HG02938 (cell line): Measurements from ENCODE around the gene CLTB.

Experiments used
- ATAC-seq: cut with Tn5 transposase; IDR thresholded peaks from one replicate; pipeline ENCODE4 v1.9.1; 2021; ENCODE audit warnings: mild to moderate bottlenecking, moderate library complexity; ENCODE audit not compliant: unreplicated experiment

CLTB gene

DNA sequence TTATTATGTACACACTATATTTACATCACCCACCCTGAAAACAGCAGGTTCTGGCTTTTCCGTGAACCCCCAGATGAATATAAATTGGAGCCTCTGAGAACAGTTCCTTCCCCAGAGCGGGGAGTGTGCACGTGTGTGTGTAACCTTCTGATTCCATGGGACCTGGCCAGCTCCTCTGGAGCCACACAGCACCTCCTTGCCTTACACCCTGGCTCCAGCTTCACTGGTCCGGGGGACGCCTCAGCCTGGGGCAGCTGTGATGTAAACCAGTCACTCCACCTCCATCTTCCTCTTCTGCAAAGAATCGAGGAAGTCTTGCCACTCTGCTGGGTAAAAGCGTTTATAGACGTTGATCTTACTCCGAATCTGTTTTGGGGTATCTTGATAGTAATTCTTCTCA, 32.4 kb downstream of the CLTB start:
- no peak for ATAC-seq

DNA sequence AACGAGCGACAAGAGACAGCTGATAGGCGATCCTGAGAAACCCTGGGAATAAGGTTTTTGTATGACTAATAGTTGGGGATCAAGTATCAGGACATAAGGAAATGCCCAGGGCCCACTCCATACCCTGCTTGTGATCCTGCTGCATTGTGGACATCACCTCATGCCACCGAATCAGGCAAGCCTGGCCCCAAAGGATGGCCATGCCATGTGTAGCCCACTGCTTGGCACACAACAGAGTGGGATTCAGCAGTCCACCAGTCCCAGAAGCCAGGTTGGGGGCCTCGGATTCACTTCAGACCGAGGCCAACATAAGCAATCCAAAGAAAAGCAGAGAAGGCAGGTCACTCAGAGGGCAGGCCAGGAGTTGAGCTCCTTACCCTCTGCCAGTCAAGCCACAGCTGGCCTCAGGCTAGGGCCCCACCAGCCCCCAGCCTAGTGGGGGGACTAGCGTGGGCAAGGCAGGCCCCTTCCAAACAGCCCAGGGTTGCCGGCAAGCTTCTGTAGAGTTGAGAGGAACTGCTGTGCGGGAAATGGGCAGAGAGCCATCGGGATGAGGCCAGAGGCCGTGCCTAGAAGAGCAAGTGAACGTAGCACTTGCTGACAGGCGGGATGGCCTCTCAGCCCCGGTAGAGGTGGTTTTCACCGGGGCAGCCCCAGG, 33.0 kb downstream of the CLTB start:
- ATAC-seq: no peak

DNA sequence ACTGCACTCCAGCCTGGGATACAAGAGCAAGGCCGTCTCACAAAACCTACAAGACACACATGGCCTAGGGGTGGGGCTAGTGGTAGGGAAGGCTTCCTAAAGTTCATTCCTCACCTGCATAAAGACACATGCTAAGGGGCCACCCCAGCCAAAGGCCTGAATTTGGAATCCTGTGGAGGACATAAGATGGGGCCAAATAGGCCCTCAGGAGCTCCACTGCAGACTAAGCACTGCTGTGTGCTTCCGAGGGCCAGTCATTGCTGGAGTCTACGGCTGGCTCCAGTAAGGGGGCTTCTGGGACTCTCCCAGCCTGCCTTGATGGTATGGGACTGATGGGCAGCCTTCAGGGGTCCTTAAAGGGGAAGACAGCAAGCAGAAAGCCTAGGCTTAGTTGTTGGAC, 33.6 kb downstream of the CLTB start:
- no peak for ATAC-seq

DNA sequence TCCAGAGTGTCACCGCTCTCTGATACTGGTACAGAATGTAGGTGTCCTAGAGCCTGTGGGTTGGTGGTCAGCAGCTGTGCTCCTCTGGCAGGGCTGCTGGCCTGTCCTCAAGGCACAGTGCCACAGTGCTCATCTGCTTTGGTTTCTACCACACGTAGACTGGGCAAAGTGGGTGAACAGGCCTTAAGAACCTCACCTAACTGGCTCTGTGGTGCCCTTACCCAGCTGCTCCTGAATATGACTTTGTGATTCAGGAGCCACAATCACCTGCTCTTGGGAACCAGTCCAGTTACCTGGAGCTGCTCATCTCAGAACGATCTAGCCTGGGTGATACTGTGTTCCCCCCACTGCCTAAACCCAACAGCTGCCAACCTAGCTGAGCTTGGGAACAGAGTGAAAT, 34.4 kb downstream of the CLTB start:
- ATAC-seq: no peak

DNA sequence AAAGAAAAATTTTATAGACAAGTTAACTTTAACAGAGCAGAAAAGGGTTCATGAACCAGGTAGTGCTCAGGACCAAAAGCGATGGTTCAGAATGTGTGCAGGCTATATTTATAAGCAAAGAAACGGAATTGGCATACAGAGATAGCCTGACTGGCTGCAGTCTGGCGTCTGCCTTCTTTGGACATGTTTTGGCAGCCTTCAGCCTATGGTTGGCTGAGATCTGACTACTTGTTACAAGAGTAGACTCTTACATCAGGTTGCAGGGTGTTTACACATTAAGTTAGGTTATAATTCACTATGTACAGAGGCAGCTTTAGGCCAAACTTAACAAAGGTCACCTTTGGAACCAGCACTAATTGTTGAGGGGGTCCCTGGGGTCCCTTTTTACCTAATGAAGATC, 34.9 kb downstream of the CLTB start:
- no peak for ATAC-seq

DNA sequence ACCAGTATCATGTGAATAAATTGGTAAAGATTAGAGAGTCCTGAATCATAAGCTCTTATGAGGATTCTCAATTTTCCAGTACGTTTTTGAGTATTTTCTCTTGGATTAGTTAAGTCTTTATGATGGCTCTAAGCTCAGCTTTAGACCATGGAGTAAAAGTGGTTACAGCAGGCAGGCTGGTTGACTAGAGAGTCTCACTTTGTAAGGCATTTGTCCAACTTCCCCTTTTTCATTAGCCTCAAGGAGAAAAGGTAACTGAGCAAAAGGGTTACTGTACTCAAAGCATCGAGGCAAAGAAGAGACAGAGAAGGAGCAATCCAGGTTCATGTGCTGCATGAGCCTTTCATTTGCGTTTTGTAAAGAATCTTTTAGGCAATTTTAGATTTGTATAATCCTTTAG, 36.5 kb downstream of the CLTB start:
- peak; percentile 71 for ATAC-seq

DNA sequence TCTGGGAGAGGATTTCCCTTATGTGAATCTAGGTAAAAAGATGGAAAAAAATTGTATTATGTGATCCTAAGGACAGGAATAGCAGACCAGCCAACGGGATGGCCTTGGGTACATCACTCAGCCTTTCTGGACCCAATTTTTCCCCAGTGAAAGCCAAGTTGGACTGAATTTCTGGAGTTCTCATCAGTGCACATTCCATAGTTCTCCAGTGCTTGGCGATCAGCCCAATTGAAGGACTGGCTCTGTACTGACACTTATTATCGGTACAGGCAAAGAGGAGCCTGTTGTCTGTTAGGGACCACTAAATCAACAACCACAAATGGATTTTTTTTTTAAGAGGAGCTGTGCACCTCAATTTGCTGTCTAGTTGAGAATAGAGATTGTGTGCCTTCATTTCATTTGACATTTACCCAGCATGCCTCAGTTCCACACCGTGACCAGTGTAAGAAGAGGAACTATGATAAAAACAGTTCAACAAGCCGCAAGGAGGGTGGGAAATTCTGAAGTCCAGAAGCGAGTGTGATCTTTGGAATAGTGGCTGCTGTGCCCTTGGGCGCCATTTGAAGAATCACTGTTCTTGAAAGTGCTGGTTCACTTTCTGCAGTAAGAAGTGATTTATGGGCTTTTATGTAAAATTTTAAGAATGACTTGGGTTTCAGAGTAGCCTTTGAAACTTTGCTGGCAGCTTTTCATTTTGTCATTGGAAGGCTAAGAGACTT, 43.1 kb downstream of the CLTB start:
- ATAC-seq: no peak

DNA sequence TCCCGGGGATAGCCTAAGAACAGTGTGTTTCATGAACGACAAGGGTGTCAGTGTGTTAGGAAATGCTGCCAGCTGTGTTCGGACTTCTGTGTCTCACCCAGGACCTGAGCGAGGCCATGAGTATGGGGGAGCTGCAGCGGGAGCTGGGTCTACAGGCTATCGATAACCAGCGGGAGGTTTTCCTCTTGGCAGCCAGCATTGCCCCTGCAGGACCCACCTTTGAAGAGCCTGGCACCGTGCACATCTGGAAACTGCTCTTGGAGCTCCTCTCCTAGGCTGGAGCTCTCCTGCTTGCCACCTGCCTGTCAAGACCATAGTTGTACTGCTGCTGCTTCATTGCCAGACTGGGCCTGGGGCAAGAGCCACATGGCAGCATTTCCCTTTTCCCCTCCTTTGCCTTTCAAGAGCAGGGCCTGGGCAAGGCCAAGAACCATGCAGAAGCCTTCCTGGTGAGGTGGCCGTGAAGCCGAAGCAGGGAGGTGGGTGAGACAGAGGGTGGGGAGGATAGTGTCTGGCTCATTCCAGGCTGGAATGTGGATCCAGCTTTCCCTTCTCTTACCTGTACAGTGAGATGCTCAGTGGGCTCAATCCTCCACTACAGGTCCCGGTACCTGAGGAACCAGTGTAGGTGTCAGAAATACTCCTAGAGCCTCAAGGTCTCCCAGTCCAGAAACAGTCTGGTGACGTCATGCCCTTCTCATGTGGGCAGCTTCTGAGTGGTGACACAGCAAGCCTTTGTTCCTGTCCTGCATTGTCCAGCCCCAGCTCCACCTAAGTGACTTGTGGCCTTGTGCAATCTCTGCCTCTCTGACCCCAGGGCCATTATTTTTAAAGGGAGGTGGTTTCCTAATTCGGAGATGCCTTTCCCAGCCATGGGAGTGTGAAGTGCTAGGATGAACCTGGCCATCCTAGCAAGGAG, 44.5 kb downstream of the CLTB start:
- no peak for ATAC-seq

DNA sequence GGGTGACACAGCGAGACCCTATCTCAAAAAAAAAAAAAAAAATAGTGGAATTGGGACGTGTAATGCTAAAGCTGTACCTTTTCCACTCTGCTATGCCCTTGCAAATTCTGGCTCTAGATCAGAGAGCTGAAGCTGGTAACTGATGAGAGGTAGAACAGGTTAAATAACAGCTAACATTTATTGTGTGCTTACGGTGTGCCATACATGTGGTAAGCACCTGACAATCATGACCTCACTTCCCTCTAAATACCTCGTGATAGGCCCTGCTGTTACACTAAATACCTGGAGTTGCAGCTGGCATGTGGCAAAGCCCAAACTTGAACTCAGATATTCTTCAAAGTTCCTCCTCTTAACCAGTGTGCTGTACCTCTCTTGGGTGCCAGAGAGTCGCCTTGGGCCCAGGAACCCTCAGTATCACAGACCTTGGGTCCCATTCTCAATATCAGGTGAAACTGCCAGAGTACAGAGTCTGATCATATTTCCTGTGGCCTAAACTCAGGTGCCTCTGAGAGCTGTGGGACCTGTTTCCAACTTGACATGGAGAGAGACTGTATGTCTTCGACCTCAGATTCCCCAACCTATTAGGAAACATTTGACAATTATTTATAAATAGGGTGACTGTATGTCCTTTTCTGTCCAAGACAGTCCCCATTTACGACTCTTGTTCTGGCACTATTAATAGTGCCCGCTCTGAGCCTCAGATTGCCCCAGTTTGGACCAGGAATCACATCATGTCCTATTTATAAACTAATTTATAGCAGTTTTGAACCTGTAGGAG, 46.2 kb downstream of the CLTB start:
- ATAC-seq: no peak

DNA sequence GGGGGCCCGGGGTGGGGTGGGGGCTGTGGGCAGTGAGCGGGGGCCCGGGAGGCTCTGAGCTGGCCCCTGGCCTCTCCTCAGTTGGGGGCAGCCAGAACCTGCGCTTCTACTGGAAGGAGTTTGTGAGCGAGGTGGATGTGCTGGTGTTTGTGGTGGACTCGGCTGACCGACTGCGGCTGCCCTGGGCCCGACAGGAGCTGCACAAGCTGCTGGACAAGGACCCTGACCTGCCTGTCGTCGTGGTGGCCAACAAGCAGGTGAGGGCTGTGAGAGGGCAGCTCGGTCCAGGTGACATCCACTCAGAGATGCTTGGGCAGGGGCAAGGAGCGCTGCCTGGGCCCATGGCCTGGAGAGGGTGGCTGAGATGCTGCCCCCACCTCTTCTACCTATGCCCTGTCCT, 47.6 kb downstream of the CLTB start:
- ATAC-seq: no peak

DNA sequence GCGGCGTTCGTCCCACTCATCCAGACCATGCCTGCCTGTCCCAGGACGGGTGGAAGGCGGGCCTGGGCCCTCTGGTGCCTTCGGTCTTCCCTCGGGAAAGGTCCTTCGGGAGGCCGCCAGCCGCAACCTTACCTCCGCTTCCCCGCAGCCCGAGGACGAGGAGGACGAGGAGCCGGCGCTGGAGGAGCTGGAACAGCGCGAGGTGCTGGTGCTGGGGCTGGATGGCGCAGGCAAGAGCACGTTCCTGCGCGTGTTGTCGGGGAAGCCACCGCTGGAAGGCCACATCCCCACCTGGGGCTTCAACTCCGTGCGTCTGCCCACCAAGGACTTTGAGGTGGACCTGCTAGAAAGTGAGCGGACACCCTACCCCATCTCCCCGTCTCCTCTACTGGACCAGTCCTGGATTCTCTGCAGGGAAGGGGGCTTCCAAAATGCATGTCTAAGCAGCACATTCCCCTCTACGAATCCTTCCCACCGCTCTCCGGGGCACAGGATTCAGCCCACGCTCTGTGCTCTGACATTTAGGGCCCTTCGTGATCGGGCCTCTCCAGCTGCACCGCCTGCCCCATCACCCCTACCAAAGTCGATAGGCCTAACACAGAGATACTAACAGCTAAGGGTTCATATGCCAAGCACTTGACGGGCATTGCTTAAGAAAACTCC, 50.0 kb downstream of the CLTB start:
- no peak for ATAC-seq

DNA sequence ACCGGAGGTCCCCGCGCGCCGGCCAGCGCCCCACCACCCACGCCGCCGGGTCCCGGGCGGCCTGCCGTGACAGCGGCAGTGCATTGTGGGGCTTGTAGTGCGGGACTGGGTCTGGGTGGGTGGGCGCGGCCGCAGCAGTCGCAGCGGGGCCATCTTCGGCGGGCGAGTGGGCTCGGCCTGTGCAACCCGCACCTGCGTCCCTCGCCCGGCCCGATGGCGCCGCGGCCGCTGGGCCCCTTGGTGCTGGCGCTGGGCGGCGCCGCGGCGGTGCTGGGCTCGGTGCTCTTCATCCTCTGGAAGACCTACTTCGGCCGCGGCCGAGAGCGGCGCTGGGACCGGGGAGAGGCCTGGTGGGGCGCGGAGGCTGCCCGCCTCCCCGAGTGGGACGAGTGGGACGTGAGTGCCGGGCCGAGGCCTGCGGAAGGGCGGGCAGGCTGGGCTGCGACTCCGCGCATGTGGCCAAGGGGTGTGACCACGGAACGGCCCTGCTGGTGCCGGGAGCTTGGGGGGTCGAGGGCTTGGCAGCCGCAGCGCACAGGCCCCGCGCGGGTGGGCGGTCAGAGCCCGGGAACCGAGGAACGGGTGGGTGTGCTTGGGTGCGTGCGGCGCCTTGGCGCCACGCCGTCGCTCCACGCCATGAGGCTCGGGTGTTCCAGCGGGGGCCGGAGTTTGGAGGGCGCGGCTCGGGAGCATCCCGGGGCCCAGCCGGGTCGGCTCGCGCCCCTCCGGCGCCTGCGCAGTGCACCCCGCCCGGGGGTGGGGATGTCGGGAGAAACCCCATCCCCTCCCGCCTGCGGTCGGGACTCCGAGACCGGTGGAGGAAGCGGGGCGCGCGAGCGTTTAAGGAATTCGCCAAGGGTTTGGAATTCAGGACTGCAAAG, 50.7 kb downstream of the CLTB start, which contains the start of gene ARL10:
TSS of gene ARL10 (plus strand) at position 137 of the 881 bp plus-strand sequence. CDS start at position 214, 77 bp downstream.
- ATAC-seq: no peak

DNA sequence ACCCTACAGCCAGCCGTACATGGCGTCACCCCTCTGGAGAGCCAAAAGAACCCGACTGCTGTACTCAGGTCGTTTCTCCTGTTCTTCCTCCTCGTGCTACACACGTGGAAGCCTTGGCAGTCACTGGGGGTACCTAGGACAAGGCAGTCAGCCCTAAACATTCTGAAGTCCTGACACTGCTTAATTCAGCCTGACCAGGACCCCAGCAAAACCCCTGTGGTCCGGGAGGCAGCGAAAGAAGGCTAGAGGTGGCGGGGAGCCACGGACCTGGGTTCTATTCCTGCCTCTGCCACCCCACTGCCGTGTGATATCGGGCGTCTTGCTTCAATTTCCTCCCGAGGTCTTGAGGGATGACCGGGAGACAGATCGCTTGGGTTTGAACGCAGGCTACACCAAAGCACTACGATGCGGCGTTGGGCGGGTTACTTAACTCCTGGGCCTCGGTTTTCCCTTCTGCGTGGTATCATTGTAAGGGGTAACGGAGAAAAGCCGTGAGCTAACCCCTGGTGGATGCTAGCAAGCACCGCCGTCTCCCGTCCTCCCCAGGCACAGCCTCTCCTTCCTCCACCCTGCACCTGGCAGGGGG, 51.5 kb downstream of the CLTB start:
- no peak for ATAC-seq

DNA sequence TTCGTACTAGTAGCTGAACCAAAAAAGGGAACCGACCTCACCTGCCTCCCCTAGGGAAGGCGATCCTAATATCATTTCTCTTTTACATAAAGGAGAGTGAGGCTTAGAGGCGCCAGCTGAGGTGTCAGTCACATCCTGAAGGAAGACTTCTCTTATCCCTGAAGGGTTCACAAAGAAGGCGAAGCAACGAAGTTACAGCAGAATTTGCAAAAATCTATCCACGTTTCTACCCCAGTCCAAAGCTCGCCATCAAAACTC, 54.2 kb downstream of the CLTB start:
- no peak for ATAC-seq

DNA sequence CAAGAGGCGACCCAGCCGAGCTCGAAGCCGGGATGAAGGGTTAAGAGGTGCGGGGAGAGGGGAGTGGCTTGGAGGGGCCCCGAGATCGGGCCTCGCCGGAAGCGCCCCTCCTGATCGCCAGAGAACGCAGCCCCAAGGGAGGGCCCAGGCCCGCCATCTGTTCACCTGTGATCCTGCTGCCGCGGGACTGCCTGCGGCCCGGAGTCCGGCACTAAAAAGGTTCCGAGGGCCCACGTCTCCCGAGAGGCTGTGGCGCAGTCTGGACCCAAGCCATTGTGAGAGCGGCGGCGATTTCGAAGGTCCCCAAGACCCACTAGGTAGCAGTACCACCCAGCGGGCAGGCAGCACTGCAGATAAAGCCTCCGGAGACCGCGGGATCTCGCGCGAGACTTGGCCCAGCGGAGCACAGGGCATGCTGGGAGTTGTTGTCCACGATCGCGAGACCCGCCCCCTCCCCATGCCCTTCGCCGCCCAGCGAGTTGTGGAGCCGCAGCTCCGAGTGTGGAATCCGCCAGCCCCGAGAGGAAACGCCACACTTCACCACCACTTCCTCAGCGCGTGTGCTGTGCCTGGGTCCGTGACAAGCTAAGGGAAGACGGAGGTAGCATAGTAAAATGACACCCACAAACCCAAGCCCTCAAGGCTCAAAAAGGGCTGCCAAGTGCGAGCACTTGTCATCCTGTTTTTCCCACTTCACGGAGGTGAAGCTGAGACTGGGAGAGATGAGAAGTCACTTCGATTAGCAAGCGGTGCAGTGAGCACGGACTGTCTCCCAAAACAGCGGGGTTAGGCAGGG, 54.7 kb downstream of the CLTB start, which contains the start of gene KIAA1191:
TSS of gene KIAA1191 (minus strand) at position 328 of the 796 bp plus-strand sequence. CDS start 2,256 bp downstream, outside the sequence.
- peak; percentile 82 for ATAC-seq

DNA sequence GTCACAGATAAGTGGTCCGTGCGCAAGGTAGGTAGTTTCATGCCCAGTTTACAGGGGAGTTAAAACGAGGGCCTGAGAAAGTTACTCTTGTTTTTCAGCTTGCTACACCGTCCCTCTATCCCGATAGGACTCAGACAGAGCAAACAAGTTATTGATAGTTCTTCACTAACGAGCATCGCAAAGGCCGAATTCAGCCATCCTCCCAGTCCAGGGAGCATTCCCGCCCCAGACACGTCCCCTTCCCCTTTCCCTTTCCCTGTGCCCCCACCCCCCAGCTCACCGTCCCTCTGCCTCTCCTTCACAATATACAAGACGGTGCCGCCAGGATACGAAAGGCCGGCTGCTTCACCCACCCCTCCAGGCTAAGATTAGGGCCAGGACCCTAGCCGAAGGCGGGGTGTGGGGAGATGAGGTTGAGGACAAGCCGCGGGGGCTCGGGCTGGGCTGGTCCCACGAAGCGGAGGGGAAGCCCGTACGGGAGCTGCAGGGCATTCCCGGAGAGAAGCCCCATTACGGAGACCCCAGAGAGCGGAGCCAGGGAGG, 55.4 kb downstream of the CLTB start:
- ATAC-seq: no peak

DNA sequence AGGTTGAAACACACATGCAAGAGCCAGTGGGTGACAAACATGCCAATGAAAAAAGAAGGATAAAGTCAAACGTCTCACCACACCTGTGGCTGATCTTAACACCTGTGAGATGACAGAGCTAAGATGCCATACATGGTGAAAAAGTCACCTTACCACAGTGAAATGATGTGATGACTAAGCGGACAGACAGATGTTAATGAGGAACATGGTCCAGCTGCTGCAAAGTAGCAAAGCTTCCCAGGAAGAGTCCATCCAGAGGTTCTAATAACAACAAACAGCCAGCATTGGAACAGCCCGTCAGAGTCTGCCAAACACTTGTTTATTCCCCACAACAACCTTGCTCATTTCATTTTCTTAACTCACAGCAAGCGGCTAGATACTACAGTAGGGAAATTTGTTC, 56.7 kb downstream of the CLTB start:
- ATAC-seq: no peak

DNA sequence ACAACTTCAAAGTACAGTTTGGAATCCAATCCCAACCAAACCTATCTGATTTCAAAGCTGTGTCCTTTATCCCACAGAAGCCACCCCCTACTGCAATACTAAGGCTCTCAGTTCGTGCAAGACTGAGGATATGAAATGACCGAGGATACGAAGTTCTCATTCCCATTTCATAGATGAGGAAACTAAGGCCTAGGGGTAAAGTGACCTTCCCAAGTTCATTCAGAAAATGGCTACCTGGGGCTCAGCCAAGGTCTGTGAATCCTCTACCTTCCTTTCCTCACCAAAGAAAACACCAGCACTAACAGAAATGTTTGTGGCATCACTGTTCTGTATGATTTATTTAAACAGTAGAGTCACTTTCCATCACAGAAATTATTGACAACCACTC, 60.2 kb downstream of the CLTB start:
- no peak for ATAC-seq
